Hepatocyte (in vitro differentiated cells): ENCODE results near the gene WDR26.

Experiments used
- CTCF ChIP-seq: fragments of 200-600 bp; sonication (generic); IDR thresholded peaks from 2 replicates; pipeline ENCODE4 v1.5.1; 2016; ENCODE audit warnings: antibody characterized with exemption, mild to moderate bottlenecking; ENCODE audit not compliant: poor library complexity
- EZH2 ChIP-seq: fragments of 200-600 bp; sonication (generic); IDR thresholded peaks from 2 replicates; pipeline ENCODE4 v1.6.1; 2016; ENCODE audit warnings: antibody characterized with exemption, mild to moderate bottlenecking, borderline replicate concordance
- EZH2phosphoT487 ChIP-seq: fragments of 200-600 bp; sonication (generic); IDR thresholded peaks from one replicate; pipeline ENCODE4 v1.6.1; 2018; ENCODE audit warnings: antibody characterized with exemption, mild to moderate bottlenecking, low read depth, moderate library complexity; ENCODE audit not compliant: unreplicated experiment, severe bottlenecking

GRCh38 chr1:224472806-224473205 is 38.2 kb upstream of the WDR26 start:
- TF ChIP-seq CTCF (no peak), EZH2 (no peak), EZH2phosphoT487 (no peak)
